HCT116 (cell line): ENCODE results near the gene SIRPG.

Experiments used
- EZH2 ChIP-seq: fragments of 200-600 bp; sonication (generic); IDR thresholded peaks from 2 replicates; pipeline ENCODE4 v1.6.1; 2017; ENCODE audit warnings: antibody characterized with exemption, mixed run types
- YY1 ChIP-seq: IDR thresholded peaks from 2 replicates; pipeline ENCODE4 v1.6.1; 2011; ENCODE audit warnings: low read length, low read depth, moderate library complexity, mild to moderate bottlenecking; ENCODE audit not compliant: insufficient replicate concordance; ENCODE audit errors: extremely low read depth
- ZFX ChIP-seq: fragments of 450-650 bp; IDR thresholded peaks from 2 replicates; pipeline ENCODE4 v1.6.1; 2017
- TF ChIP-seq, protein P1 (sequence below), 3 experiments: fragments of 200-600 bp in 1 of 3; sonication (generic) in 1 of 3; IDR thresholded peaks in 2 of 3; conservative IDR thresholded peaks in 1 of 3; 2 replicates each; pipeline ENCODE4 v1.5.1; 2012 to 2017; ENCODE audit warnings: low read depth in 2 of 3, low read length in 2 of 3, antibody characterized with exemption in 1 of 3, borderline replicate concordance in 1 of 3, control low read depth in 1 of 3, mild to moderate bottlenecking in 1 of 3, mixed read lengths in 1 of 3, mixed run types in 1 of 3, moderate library complexity in 1 of 3; ENCODE audit not compliant: insufficient read depth in 1 of 3

DNA sequence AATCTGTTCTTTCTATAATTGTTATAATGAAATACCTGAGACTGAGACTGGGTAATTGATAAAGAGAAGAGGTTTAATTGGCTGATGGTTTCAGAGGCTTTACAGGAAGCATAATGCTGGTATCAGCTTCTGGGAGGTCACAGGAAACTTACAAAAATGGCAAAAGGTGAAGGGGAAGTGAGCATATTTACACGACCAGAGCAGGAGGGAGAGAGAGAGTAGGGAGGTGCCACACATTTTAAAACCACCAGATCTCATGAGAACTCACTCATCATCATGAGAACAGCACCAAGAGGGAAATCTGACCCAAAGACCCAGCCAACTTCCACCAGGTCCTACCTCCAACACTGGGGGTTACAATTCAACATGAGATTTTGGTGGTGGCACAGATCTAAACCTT is 35.1 kb downstream of the SIRPG start:
- TF ChIP-seq, protein P1, sequence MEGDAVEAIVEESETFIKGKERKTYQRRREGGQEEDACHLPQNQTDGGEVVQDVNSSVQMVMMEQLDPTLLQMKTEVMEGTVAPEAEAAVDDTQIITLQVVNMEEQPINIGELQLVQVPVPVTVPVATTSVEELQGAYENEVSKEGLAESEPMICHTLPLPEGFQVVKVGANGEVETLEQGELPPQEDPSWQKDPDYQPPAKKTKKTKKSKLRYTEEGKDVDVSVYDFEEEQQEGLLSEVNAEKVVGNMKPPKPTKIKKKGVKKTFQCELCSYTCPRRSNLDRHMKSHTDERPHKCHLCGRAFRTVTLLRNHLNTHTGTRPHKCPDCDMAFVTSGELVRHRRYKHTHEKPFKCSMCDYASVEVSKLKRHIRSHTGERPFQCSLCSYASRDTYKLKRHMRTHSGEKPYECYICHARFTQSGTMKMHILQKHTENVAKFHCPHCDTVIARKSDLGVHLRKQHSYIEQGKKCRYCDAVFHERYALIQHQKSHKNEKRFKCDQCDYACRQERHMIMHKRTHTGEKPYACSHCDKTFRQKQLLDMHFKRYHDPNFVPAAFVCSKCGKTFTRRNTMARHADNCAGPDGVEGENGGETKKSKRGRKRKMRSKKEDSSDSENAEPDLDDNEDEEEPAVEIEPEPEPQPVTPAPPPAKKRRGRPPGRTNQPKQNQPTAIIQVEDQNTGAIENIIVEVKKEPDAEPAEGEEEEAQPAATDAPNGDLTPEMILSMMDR (IDR thresholded peaks at IDR 0.05 in 2 of 3, conservative IDR thresholded peaks at IDR 0.05 in 1 of 3; ENCODE audit: borderline replicate concordance in 1 of 3, insufficient read depth in 1 of 3, low read depth in 2 of 3, low read length in 2 of 3): no peak
- TF ChIP-seq EZH2 (no peak), ZFX (no peak), YY1 (no peak)
